Measurements from ENCODE around the gene DTWD2.

DNA sequence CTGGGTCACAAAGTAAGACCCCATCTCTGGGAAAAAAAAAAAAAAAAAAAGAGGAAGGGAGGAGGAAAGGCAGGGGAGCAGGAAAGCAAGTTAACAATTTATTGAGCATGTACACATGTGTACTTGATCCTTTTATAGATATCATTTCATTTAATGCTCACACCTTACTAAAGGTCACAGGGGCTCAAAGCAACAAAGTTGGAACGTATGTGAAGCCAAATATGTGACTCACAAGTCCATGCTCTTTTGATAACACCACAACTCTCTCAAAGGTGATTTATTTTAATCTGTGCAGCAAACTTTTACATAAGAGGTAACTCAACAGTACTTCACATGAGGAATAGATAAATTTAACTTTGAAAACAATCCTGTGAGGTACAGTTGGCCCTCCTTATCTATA lies 34.4 kb upstream of the DTWD2 start:
- TF ChIP-seq POLR2AphosphoS5 (IDR thresholded peaks at IDR 0.05; ENCODE audit: low read depth) (no peak), CREB1 (CRISPR knock-in tag; IDR thresholded peaks at IDR 0.05; ENCODE audit: low read depth) (no peak), EZH2 (IDR thresholded peaks at IDR 0.05; ENCODE audit: low read depth, unreplicated experiment) (no peak)
- TF ChIP-seq, protein P1, sequence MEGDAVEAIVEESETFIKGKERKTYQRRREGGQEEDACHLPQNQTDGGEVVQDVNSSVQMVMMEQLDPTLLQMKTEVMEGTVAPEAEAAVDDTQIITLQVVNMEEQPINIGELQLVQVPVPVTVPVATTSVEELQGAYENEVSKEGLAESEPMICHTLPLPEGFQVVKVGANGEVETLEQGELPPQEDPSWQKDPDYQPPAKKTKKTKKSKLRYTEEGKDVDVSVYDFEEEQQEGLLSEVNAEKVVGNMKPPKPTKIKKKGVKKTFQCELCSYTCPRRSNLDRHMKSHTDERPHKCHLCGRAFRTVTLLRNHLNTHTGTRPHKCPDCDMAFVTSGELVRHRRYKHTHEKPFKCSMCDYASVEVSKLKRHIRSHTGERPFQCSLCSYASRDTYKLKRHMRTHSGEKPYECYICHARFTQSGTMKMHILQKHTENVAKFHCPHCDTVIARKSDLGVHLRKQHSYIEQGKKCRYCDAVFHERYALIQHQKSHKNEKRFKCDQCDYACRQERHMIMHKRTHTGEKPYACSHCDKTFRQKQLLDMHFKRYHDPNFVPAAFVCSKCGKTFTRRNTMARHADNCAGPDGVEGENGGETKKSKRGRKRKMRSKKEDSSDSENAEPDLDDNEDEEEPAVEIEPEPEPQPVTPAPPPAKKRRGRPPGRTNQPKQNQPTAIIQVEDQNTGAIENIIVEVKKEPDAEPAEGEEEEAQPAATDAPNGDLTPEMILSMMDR (conservative IDR thresholded peaks at IDR 0.05; ENCODE audit: low read depth in 2 of 2): no peak
